GM10847 (cell line): ENCODE results near the gene MTHFD1L.
A peak's percentile ranks its signal among the peaks of the same experiment; 100 is the strongest.

ENCODE experiments used
- POLR2A ChIP-seq: IDR thresholded peaks from 2 replicates; pipeline ENCODE4 v1.6.1; 2011; ENCODE audit not compliant: insufficient read length; ENCODE audit errors: extremely low read depth

MTHFD1L gene

GRCh38 chr6:150865043-150865405, 478 bp upstream of the MTHFD1L start:
- TF ChIP-seq POLR2A = no peak

- TF ChIP-seq POLR2A = peak; percentile 43
Measured at GRCh38 chr6:150866147-150866990, 867 bp downstream of the MTHFD1L start.

GRCh38 chr6:150866991-150867501, 1.5 kb downstream of the MTHFD1L start:
- no peak for TF ChIP-seq POLR2A

DNA sequence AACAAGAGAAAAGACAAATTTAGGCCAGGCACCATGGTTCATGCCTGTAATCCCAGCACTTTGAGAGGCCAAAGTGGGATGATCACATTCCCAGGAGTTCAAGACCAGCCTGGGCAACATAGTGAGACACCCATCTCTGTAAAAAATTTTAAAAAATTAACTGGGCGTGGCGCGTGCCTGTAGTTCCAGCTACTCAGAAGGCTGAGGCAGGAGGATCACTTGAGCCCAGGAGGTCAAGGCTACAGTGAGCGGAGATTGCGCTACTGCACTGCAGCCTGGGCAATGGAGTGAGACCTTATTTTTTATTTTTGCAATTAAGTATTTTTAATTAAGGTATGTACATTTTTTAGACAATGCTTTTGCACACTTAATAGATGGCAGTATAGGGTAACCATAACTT, 3.3 kb downstream of the MTHFD1L start:
- TF ChIP-seq POLR2A = no peak

DNA sequence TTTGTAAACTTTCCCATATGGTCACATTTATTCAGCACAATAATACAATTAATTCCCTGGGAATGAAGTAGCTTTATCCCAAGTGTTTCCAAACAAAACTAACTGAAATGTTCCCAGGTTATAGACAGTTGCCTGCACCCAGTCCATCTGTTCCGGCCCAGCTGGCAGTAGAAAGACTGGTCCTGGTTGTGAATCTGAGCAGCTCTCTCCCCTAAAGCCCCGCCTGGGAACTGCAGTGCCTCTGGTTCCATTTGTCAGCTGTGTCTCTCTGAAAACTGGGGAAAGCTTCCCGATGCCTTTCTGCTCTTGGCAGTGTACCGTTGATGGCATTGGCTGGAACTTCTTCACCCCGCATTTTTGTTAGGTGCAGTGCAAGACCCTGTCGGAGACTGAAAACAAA, 8.7 kb downstream of the MTHFD1L start:
- no peak for TF ChIP-seq POLR2A

- TF ChIP-seq POLR2A = no peak
Measured at GRCh38 chr6:150875841-150876240, 10.3 kb downstream of the MTHFD1L start.

GRCh38 chr6:150876598-150876997, 11.1 kb downstream of the MTHFD1L start:
- TF ChIP-seq POLR2A = no peak

DNA sequence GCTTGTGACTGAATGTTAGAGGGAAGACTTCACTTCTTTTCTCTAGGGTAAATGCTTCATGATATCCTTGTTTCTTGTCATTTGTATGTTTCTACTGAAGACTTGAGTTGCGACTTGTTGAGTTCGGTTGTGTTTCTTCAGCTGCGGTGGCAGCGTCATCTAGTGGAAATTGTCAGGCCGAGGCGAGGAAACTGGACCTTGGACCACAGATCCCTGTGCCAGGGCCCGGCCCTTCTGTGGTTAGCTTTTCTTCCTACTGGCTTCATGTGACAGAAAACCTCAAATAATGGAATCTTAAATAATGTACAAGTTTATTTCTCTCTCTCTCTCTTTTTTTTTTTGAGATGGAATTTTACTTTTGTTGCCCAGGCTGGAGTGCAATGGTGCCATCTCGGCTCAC, 12.4 kb downstream of the MTHFD1L start:
- no peak for TF ChIP-seq POLR2A

DNA sequence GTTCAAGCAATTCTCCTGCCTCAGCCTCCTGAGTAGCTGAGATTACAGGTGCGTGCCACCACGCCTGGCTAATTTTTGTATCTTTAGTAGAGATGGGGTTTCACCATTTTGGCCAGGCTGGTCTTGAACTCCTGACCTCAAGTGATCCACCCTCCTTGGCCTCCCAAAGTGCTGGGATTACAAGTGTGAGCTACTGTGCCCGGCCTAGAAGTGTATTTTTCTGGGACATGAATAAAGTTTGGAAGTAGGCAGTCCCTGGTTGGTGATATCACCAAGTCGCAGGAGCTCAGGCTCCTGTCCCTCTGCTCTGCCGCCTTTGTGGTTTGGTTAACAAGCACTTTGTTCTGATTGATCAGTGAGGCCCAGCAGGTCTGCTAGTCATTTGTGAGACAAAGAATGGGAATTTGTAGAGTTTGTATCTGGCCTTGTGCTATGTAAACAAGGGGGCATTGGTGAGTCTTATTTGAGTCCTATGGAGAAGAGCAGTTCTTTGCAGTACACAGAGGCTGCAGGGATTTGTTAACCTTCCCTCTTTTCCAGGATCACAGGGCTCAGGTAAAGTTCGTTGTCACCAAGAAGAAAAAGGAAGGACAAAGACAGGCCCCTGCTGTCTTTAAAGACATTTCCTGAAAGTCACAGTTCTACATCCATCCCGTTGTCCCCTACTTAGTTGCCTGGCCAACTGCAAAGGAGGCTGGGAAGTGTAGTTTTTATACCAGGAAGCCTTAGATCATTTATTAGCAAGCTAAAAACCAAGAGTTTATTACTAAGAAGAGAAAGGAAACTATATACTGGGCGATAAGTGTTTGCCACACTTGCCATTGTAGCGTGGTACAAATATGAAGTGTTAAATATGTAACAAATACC, 13.1 kb downstream of the MTHFD1L start:
- TF ChIP-seq POLR2A = no peak

- no peak for TF ChIP-seq POLR2A
Measured at GRCh38 chr6:150880336-150880735, 14.8 kb downstream of the MTHFD1L start.

DNA sequence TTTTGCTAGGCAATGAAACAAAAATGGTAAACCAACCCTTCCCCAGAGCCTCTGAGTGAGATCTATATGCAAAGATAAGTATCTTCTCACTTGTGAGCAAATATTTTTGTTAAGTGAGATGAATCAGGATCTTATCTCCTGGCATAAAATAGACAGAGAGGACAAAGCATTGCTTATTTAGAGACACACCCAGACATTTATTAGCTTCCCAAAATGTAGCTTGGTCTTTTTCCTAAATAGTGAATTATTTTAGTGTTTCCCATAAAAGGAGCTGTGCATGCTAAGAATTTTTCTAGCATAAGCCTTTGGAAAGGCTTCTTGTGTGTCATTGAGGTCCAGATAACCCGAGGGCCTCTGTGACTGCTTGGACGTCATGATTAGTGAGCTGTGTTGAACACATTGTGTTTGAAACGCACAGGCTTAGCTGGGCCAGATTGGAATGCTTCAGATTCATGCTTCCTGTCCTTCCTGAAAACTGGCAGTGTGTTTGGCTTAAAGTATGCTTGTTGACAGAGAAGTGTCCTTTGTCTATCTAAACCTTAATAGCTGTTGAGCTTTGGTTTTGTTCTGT, 16.5 kb downstream of the MTHFD1L start:
- no peak for TF ChIP-seq POLR2A

- TF ChIP-seq POLR2A = no peak
Measured at GRCh38 chr6:150883521-150883920, 18.0 kb downstream of the MTHFD1L start.

DNA sequence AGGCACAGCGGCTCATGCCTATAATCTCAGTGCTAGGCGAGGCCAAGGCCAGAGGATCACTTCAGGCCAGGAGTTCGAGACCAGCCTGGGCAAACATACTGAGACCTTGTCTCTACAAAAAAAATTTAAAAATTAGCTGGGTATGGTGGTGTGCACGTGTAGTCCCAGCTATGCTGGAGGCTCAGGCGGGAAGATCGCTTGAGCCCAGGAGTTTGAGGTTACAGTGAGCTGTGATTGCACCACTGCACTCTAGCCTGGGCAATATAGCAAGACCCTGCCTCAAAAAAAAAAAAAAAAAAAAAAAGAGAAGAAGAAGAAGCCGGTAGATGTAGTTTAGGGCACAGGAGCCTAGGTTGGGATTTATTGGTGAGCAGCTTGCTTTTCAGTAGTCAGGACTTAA, 20.7 kb downstream of the MTHFD1L start:
- no peak for TF ChIP-seq POLR2A

DNA sequence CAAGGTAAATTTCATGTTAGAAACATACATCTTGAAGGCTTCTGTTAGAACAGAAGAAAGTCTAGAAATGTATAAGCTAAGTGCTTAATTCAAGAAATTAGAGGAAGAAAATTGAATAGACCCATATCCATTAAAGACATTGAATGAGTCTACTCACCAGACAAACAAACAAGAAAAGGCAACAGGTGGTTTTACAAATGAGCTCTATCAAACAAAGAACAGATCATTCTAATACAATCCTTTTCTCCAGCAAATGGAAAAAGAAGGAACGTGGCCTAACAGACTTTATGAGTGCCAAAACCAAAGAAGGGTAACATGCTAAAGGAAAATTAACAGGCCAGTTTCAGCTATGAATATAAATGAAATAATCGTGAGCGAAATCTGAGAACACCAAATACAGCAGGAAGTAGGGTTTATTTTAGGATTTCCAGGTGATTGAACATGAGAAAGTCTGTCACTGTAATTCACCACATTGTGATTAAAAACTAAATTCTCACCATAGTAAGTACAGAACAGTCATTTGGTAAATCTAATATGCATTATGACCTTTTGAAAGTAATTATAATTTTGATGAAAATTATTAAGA, 22.6 kb downstream of the MTHFD1L start:
- TF ChIP-seq POLR2A = no peak

DNA sequence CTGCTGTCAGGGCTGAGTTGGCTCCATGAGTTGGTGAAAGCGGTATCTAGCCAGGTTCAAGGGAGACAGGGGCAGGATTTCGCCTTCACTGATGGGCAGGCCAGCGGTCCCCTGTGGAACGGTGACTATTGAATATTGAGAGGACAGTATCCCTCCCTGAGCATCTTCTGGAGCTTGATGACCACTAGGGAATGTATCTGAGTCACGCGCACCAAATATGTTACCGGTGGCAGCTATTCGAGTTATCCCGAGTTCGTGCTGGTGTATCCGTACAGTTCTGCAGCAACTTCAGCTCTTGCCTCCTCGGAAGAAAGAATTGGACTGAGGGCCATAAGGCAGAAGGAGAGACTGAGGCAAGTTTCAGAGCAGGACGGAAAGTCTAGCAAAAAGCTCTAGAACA, 24.8 kb downstream of the MTHFD1L start:
- no peak for TF ChIP-seq POLR2A
